SK-N-SH treated with all-trans-retinoic acid at 6 μM for 48 hours (cell line): Measurements from ENCODE around the gene ELOA.
"Not testable (repeated sequence)": the region's sequence is repeated elsewhere in the genome, so short reads cannot be mapped to it uniquely, and the experiment has no call there.

Experiments used
- ATAC-seq: fragments of 200-7000 bp; cut with Tn5 transposase; 3 replicates; pipeline ENCODE4 v1.9.1; 2020; ENCODE audit warnings: mild to moderate bottlenecking, moderate library complexity
- ARNTL ChIP-seq: fragments of 450-650 bp; formaldehyde crosslinking; IDR thresholded peaks from 2 replicates; pipeline ENCODE4 v1.5.0; 2020; ENCODE audit warnings: low read depth, mild to moderate bottlenecking, moderate library complexity, borderline replicate concordance
- BACH2 ChIP-seq: fragments of 250-450 bp; sonication (Bioruptor Pico); IDR thresholded peaks from 2 replicates; pipeline ENCODE4 v1.9.0; 2021; ENCODE audit warnings: mild to moderate bottlenecking, borderline replicate concordance
- CSDC2 ChIP-seq: fragments of 250-450 bp; sonication (Bioruptor Pico); IDR thresholded peaks from 2 replicates; pipeline ENCODE4 v1.5.0; 2020; ENCODE audit warnings: mild to moderate bottlenecking, moderate library complexity
- ESRRG ChIP-seq: fragments of 250-450 bp; sonication (Bioruptor Pico); IDR thresholded peaks from 2 replicates; pipeline ENCODE4 v1.6.1; 2021; ENCODE audit warnings: mild to moderate bottlenecking
- GLIS3 ChIP-seq: fragments of 250-450 bp; sonication (Bioruptor Pico); IDR thresholded peaks from 2 replicates; pipeline ENCODE4 v1.5.0; 2020; ENCODE audit warnings: mild to moderate bottlenecking, moderate library complexity
- ISL1 ChIP-seq: fragments of 250-450 bp; sonication (Bioruptor Pico); IDR thresholded peaks from 2 replicates; pipeline ENCODE4 v2.1.2; 2022; ENCODE audit warnings: mild to moderate bottlenecking, moderate library complexity
- PPARA ChIP-seq: fragments of 250-450 bp; sonication (Bioruptor Pico); IDR thresholded peaks from 2 replicates; pipeline ENCODE4 v1.5.0; 2020; ENCODE audit warnings: mild to moderate bottlenecking, borderline replicate concordance
- RARB ChIP-seq: fragments of 250-450 bp; sonication (Bioruptor Pico); IDR thresholded peaks from 2 replicates; pipeline ENCODE4 v1.8.0; 2021; ENCODE audit warnings: mild to moderate bottlenecking, moderate library complexity
- SNAI2 ChIP-seq: fragments of 250-450 bp; sonication (Bioruptor Pico); IDR thresholded peaks from 2 replicates; pipeline ENCODE4 v1.5.0; 2020; ENCODE audit warnings: mild to moderate bottlenecking, moderate library complexity
- TOX ChIP-seq: fragments of 250-450 bp; sonication (Bioruptor Pico); IDR thresholded peaks from 2 replicates; pipeline ENCODE4 v1.8.0; 2021; ENCODE audit warnings: mild to moderate bottlenecking, moderate library complexity, borderline replicate concordance
- ZC3H10 ChIP-seq: fragments of 250-450 bp; sonication (Bioruptor Pico); IDR thresholded peaks from 2 replicates; pipeline ENCODE4 v1.5.1; 2021; ENCODE audit warnings: mild to moderate bottlenecking, moderate library complexity
- ZFP3 ChIP-seq: fragments of 250-450 bp; sonication (Bioruptor Pico); IDR thresholded peaks from 2 replicates; pipeline ENCODE4 v1.5.0; 2020; ENCODE audit warnings: mild to moderate bottlenecking, moderate library complexity
- ZFP30 ChIP-seq: fragments of 450-650 bp; formaldehyde crosslinking; IDR thresholded peaks from 2 replicates; pipeline ENCODE4 v1.5.0; 2022; ENCODE audit warnings: mild to moderate bottlenecking, moderate library complexity
- ZNF565 ChIP-seq: fragments of 450-650 bp; formaldehyde crosslinking; conservative IDR thresholded peaks from 2 replicates; pipeline ENCODE4 v1.5.0; 2020; ENCODE audit warnings: low read depth, mild to moderate bottlenecking, moderate library complexity
- ZNF70 ChIP-seq: fragments of 450-650 bp; formaldehyde crosslinking; IDR thresholded peaks from 2 replicates; pipeline ENCODE4 v1.5.0; 2020; ENCODE audit warnings: mild to moderate bottlenecking, moderate library complexity
- ZNF8 ChIP-seq: fragments of 450-650 bp; formaldehyde crosslinking; IDR thresholded peaks from 2 replicates; pipeline ENCODE4 v1.5.0; 2020; ENCODE audit warnings: mild to moderate bottlenecking, moderate library complexity
- TF ChIP-seq, protein P1 (sequence below): fragments of 250-450 bp; sonication (Bioruptor Pico); IDR thresholded peaks from 2 replicates; pipeline ENCODE4 v1.8.0; 2021; ENCODE audit warnings: low read depth, mild to moderate bottlenecking, moderate library complexity, borderline replicate concordance
- TF ChIP-seq, protein P2 (sequence below): fragments of 250-450 bp; sonication (Bioruptor Pico); IDR thresholded peaks from 2 replicates; pipeline ENCODE4 v1.5.1; 2021; ENCODE audit warnings: mild to moderate bottlenecking, moderate library complexity
- TF ChIP-seq, protein P3 (sequence below): fragments of 250-450 bp; sonication (Bioruptor Pico); IDR thresholded peaks from 2 replicates; pipeline ENCODE4 v1.5.1; 2020; ENCODE audit warnings: low read depth, mild to moderate bottlenecking, moderate library complexity
- TF ChIP-seq, protein P4 (sequence below): fragments of 250-450 bp; sonication (Bioruptor Pico); IDR thresholded peaks from 2 replicates; pipeline ENCODE4 v1.5.0; 2020; ENCODE audit warnings: mild to moderate bottlenecking, moderate library complexity
- TF ChIP-seq, protein P5 (sequence below): fragments of 250-450 bp; sonication (Bioruptor Pico); IDR thresholded peaks from 2 replicates; pipeline ENCODE4 v1.8.0; 2020; ENCODE audit warnings: mild to moderate bottlenecking, moderate library complexity, borderline replicate concordance

The ELOA gene

DNA sequence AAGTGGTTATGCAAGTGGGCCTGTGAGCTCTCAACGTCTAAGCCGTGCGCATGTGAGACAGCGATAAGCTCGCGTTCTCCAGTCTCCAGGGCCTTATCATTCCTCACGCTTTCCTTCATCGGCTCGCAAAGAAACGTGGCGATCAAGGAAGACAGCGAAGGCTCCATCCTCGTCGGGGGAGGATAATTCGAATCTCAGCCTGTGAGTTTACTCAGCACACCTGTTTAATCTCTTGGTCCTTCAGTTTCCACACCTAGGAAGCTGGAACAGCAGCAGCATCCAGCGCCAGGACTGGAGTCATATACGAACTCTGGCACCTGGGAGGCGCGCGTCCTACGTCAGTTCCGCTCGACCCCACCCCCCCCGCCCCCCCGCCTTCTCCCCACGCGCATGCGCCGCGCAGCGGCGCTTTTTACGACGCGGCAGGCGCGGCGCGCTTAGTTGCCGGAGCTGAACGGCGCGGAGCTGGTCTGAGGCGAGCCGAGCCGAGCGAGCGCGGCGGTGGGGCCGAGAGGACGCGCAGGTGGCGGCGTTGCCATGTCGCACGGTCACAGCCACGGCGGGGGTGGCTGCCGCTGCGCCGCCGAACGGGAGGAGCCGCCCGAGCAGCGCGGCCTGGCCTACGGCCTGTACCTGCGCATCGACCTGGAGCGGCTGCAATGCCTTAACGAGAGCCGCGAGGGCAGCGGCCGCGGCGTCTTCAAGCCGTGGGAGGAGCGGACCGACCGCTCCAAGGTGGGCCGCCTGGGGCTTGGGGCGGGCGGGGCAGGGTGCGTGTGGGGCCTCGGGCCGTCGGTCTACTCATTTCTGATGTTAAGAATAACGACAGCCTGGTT, 34.9 kb downstream of the ELOA start, which contains the start of gene PITHD1:
Gene PITHD1, plus strand, starts transcription at position 440 of the 836 bp plus-strand sequence. Its CDS starts 98 bp downstream, at position 538.
- ATAC-seq = peak; percentile 86
- TF ChIP-seq RARB (CRISPR knock-in tag) = no peak
- TF ChIP-seq ZFP30 (CRISPR knock-in tag) = no peak
- no peak for TF ChIP-seq BACH2 (CRISPR knock-in tag)
- TF ChIP-seq ZFP3 = no peak
- no peak for TF ChIP-seq ZNF565
- no peak for TF ChIP-seq SNAI2 (CRISPR knock-in tag)
- TF ChIP-seq ARNTL (CRISPR knock-in tag) = no peak
- TF ChIP-seq TOX (CRISPR knock-in tag) = no peak
- TF ChIP-seq, protein P1, sequence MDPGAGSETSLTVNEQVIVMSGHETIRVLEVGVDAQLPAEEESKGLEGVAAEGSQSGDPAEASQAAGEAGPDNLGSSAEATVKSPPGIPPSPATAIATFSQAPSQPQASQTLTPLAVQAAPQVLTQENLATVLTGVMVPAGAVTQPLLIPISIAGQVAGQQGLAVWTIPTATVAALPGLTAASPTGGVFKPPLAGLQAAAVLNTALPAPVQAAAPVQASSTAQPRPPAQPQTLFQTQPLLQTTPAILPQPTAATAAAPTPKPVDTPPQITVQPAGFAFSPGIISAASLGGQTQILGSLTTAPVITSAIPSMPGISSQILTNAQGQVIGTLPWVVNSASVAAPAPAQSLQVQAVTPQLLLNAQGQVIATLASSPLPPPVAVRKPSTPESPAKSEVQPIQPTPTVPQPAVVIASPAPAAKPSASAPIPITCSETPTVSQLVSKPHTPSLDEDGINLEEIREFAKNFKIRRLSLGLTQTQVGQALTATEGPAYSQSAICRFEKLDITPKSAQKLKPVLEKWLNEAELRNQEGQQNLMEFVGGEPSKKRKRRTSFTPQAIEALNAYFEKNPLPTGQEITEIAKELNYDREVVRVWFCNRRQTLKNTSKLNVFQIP = no peak
- no peak for TF ChIP-seq CSDC2 (CRISPR knock-in tag)
- TF ChIP-seq, protein P2, sequence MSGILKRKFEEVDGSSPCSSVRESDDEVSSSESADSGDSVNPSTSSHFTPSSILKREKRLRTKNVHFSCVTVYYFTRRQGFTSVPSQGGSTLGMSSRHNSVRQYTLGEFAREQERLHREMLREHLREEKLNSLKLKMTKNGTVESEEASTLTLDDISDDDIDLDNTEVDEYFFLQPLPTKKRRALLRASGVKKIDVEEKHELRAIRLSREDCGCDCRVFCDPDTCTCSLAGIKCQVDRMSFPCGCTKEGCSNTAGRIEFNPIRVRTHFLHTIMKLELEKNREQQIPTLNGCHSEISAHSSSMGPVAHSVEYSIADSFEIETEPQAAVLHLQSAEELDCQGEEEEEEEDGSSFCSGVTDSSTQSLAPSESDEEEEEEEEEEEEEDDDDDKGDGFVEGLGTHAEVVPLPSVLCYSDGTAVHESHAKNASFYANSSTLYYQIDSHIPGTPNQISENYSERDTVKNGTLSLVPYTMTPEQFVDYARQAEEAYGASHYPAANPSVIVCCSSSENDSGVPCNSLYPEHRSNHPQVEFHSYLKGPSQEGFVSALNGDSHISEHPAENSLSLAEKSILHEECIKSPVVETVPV (CRISPR knock-in tag) = no peak
- TF ChIP-seq ZNF70 (CRISPR knock-in tag) = no peak

DNA sequence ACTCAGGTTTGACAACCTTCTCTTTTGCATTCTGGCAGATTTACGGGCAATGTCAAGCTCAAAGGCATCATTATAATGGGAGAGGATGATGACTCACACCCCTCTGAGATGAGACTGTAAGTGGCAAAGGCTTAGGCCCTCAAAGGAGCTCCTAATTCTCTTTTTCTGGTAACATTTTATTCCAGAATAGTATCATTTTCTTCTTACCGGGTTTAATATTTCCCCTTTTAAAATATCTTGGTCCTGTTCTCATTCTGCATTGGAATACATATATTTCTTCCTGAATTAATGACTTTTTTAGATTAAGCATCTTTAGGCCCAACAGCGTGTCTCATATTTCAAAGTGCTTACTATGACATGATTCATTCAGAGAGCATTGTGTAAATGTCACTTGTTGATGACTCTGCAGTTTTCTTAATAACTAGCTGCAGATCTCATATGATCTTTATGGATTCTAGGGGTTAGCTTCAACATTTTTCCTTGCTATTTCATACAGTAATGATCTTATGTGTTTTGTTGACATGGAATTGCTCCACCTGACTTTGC, 36.6 kb downstream of the ELOA start:
- ATAC-seq = no peak
- TF ChIP-seq, protein P3, sequence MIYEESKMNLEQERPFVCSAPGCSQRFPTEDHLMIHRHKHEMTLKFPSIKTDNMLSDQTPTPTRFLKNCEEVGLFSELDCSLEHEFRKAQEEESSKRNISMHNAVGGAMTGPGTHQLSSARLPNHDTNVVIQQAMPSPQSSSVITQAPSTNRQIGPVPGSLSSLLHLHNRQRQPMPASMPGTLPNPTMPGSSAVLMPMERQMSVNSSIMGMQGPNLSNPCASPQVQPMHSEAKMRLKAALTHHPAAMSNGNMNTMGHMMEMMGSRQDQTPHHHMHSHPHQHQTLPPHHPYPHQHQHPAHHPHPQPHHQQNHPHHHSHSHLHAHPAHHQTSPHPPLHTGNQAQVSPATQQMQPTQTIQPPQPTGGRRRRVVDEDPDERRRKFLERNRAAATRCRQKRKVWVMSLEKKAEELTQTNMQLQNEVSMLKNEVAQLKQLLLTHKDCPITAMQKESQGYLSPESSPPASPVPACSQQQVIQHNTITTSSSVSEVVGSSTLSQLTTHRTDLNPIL = no peak
- TF ChIP-seq ARNTL (CRISPR knock-in tag) (no peak), ESRRG (no peak), BACH2 (CRISPR knock-in tag) (no peak), PPARA (CRISPR knock-in tag) (no peak), ZFP30 (CRISPR knock-in tag) (no peak), RARB (CRISPR knock-in tag) (no peak), ZNF70 (CRISPR knock-in tag) (no peak), SNAI2 (CRISPR knock-in tag) (no peak), ISL1 (CRISPR knock-in tag) (no peak), ZNF8 (CRISPR knock-in tag) (no peak), CSDC2 (CRISPR knock-in tag) (no peak), GLIS3 (CRISPR knock-in tag) (no peak), ZC3H10 (CRISPR knock-in tag) (no peak), ZNF565 (no peak), TOX (CRISPR knock-in tag) (no peak)
- TF ChIP-seq, protein P4, sequence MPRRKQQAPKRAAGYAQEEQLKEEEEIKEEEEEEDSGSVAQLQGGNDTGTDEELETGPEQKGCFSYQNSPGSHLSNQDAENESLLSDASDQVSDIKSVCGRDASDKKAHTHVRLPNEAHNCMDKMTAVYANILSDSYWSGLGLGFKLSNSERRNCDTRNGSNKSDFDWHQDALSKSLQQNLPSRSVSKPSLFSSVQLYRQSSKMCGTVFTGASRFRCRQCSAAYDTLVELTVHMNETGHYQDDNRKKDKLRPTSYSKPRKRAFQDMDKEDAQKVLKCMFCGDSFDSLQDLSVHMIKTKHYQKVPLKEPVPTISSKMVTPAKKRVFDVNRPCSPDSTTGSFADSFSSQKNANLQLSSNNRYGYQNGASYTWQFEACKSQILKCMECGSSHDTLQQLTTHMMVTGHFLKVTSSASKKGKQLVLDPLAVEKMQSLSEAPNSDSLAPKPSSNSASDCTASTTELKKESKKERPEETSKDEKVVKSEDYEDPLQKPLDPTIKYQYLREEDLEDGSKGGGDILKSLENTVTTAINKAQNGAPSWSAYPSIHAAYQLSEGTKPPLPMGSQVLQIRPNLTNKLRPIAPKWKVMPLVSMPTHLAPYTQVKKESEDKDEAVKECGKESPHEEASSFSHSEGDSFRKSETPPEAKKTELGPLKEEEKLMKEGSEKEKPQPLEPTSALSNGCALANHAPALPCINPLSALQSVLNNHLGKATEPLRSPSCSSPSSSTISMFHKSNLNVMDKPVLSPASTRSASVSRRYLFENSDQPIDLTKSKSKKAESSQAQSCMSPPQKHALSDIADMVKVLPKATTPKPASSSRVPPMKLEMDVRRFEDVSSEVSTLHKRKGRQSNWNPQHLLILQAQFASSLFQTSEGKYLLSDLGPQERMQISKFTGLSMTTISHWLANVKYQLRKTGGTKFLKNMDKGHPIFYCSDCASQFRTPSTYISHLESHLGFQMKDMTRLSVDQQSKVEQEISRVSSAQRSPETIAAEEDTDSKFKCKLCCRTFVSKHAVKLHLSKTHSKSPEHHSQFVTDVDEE (CRISPR knock-in tag) = no peak
- TF ChIP-seq, protein P2 (CRISPR knock-in tag) = no peak
- TF ChIP-seq, protein P5, sequence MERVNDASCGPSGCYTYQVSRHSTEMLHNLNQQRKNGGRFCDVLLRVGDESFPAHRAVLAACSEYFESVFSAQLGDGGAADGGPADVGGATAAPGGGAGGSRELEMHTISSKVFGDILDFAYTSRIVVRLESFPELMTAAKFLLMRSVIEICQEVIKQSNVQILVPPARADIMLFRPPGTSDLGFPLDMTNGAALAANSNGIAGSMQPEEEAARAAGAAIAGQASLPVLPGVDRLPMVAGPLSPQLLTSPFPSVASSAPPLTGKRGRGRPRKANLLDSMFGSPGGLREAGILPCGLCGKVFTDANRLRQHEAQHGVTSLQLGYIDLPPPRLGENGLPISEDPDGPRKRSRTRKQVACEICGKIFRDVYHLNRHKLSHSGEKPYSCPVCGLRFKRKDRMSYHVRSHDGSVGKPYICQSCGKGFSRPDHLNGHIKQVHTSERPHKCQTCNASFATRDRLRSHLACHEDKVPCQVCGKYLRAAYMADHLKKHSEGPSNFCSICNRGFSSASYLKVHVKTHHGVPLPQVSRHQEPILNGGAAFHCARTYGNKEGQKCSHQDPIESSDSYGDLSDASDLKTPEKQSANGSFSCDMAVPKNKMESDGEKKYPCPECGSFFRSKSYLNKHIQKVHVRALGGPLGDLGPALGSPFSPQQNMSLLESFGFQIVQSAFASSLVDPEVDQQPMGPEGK (CRISPR knock-in tag) = no peak

DNA sequence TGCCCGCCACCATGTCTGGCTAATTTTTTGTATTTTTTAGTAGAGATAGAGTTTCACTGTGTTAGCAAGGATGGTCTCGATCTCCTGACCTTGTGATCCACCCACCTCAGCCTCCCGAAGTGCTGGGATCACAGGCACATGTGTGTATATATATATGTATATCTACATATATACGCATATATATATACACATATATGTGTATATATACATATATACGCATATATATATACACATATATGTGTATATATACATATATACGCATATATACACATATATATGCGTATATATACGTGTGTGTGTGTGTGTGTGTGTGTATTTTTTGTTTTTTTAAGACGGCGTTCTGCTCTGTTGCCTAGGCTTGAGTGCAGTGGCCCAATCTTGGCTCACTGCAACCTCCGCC, 39.9 kb downstream of the ELOA start:
- not testable (repeated sequence) for ATAC-seq
